ENCODE results near the gene SLC2A13.

SLC2A13 gene

GRCh38 chr12:40123496-40123895 is 17.6 kb upstream of the SLC2A13 start:
- Histone ChIP-seq H3K36me3 (ENCODE audit: control insufficient read depth in 1 of 2, insufficient read depth in 2 of 2, low read depth in 1 of 2, low read length in 2 of 2) (no peaks in the 10 kb centered on the region), H3K18ac (ENCODE audit: low read depth in 1 of 2, low read length in 2 of 2) (no peak overlapping the region), H3K4me2 (ENCODE audit: low read length, poor library complexity, severe bottlenecking) (no peak overlapping the region), H3K27ac (ENCODE audit: low read length, poor library complexity, severe bottlenecking) (no peak overlapping the region), H3K79me1 (replicated peaks; ENCODE audit: low read length, poor library complexity, severe bottlenecking) (no peaks in the 10 kb centered on the region), H3K9ac (ENCODE audit: low read length) (no peak overlapping the region), H2BK5ac (ENCODE audit: low read depth, low read length, poor library complexity, severe bottlenecking) (no peak overlapping the region), H2BK12ac (ENCODE audit: low read length in 2 of 2) (no peak overlapping the region), H3K23ac (ENCODE audit: low read length in 2 of 2) (no peak overlapping the region), H3K4me1 (ENCODE audit: control insufficient read depth, insufficient read depth, low read depth, low read length) (no peaks in the 10 kb centered on the region), H2BK15ac (ENCODE audit: low read depth, poor library complexity, severe bottlenecking) (no peak overlapping the region), H3K9me3 (ENCODE audit: control insufficient read depth, low read length) (no peaks in the 10 kb centered on the region), H2AK5ac (ENCODE audit: low read length, severe bottlenecking) (no peak overlapping the region), H2BK120ac (ENCODE audit: low read depth, low read length) (no peak overlapping the region), H2AFZ (ENCODE audit: low read depth, low read length) (no peak overlapping the region), H4K8ac (ENCODE audit: low read length) (no peak overlapping the region), H3K4ac (ENCODE audit: low read depth in 1 of 2, low read length in 2 of 2) (no peak overlapping the region), H3K4me3 (ENCODE audit: insufficient read depth in 1 of 2, low read depth in 1 of 2, low read length in 2 of 2) (no peak overlapping the region), H3K14ac (ENCODE audit: low read length in 2 of 2) (no peak overlapping the region), H4K91ac (ENCODE audit: low read length) (no peak overlapping the region), H3K27me3 (ENCODE audit: control insufficient read depth in 1 of 2, insufficient read depth in 1 of 2, low read length in 2 of 2) (no peaks in the 10 kb centered on the region)
- WGBS: no CpG with 5 or more reads among the region's 1 CpG
- DNase-seq: peak; percentile 23

- Histone ChIP-seq H2BK12ac (ENCODE audit: low read length in 2 of 2) (no peak overlapping the region), H3K4me3 (ENCODE audit: insufficient read depth in 1 of 2, low read depth in 1 of 2, low read length in 2 of 2) (no peak overlapping the region), H3K4me2 (ENCODE audit: low read length, poor library complexity, severe bottlenecking) (no peak overlapping the region), H2AFZ (ENCODE audit: low read depth, low read length) (no peak overlapping the region), H3K36me3 (ENCODE audit: control insufficient read depth in 1 of 2, insufficient read depth in 2 of 2, low read depth in 1 of 2, low read length in 2 of 2) (no peaks in the 10 kb centered on the region), H4K91ac (ENCODE audit: low read length) (no peak overlapping the region), H2AK5ac (ENCODE audit: low read length, severe bottlenecking) (no peak overlapping the region), H2BK5ac (ENCODE audit: low read depth, low read length, poor library complexity, severe bottlenecking) (no peak overlapping the region), H3K79me1 (replicated peaks; ENCODE audit: low read length, poor library complexity, severe bottlenecking) (no peaks in the 10 kb centered on the region), H3K27me3 (ENCODE audit: control insufficient read depth in 1 of 2, insufficient read depth in 1 of 2, low read length in 2 of 2) (no peaks in the 10 kb centered on the region), H3K4ac (ENCODE audit: low read depth in 1 of 2, low read length in 2 of 2) (no peak overlapping the region), H4K8ac (ENCODE audit: low read length) (no peak overlapping the region), H3K27ac (ENCODE audit: low read length, poor library complexity, severe bottlenecking) (no peak overlapping the region), H3K9ac (ENCODE audit: low read length) (no peak overlapping the region), H3K23ac (ENCODE audit: low read length in 2 of 2) (no peak overlapping the region), H3K14ac (ENCODE audit: low read length in 2 of 2) (no peak overlapping the region), H3K9me3 (ENCODE audit: control insufficient read depth, low read length) (no peaks in the 10 kb centered on the region), H2BK120ac (ENCODE audit: low read depth, low read length) (no peak overlapping the region), H2BK15ac (ENCODE audit: low read depth, poor library complexity, severe bottlenecking) (no peak overlapping the region), H3K4me1 (ENCODE audit: control insufficient read depth, insufficient read depth, low read depth, low read length) (no peaks in the 10 kb centered on the region), H3K18ac (ENCODE audit: low read depth in 1 of 2, low read length in 2 of 2) (no peak overlapping the region)
- DNase-seq: no peak
- whole genome bisulfite sequencing: 71% methylated on average over 1 of the region's 1 CpG
Observed at GRCh38 chr12:40122842-40123241, 17.0 kb upstream of the SLC2A13 start.

GRCh38 chr12:40117818-40118217 is 11.9 kb upstream of the SLC2A13 start:
- H2BK15ac ChIP-seq (ENCODE audit: low read depth, poor library complexity, severe bottlenecking): no peak overlapping the region
- H3K27me3 ChIP-seq (ENCODE audit: control insufficient read depth in 1 of 2, insufficient read depth in 1 of 2, low read length in 2 of 2): no peaks in the 10 kb centered on the region
- H3K27ac ChIP-seq (ENCODE audit: low read length, poor library complexity, severe bottlenecking): no peak overlapping the region
- H4K91ac ChIP-seq (ENCODE audit: low read length): no peak overlapping the region
- no peak overlapping the region for H3K4ac ChIP-seq (ENCODE audit: low read depth in 1 of 2, low read length in 2 of 2)
- H2AK5ac ChIP-seq (ENCODE audit: low read length, severe bottlenecking): no peak overlapping the region
- no peak overlapping the region for H4K8ac ChIP-seq (ENCODE audit: low read length)
- H3K79me1 ChIP-seq (replicated peaks; ENCODE audit: low read length, poor library complexity, severe bottlenecking): no peaks in the 10 kb centered on the region
- no peak overlapping the region for H3K18ac ChIP-seq (ENCODE audit: low read depth in 1 of 2, low read length in 2 of 2)
- 86% methylated on average over 1 of the region's 3 CpGs for WGBS
- no peak overlapping the region for H3K4me2 ChIP-seq (ENCODE audit: low read length, poor library complexity, severe bottlenecking)
- no peak overlapping the region for H3K4me3 ChIP-seq (ENCODE audit: insufficient read depth in 1 of 2, low read depth in 1 of 2, low read length in 2 of 2)
- no peak overlapping the region for H3K9ac ChIP-seq (ENCODE audit: low read length)
- H2BK12ac ChIP-seq (ENCODE audit: low read length in 2 of 2): no peak overlapping the region
- H2AFZ ChIP-seq (ENCODE audit: low read depth, low read length): no peak overlapping the region
- no peak overlapping the region for H3K14ac ChIP-seq (ENCODE audit: low read length in 2 of 2)
- H2BK5ac ChIP-seq (ENCODE audit: low read depth, low read length, poor library complexity, severe bottlenecking): no peak overlapping the region
- H3K23ac ChIP-seq (ENCODE audit: low read length in 2 of 2): no peak overlapping the region
- H2BK120ac ChIP-seq (ENCODE audit: low read depth, low read length): no peak overlapping the region
- no peaks in the 10 kb centered on the region for H3K9me3 ChIP-seq (ENCODE audit: control insufficient read depth, low read length)
- no peak for DNase-seq
- no peaks in the 10 kb centered on the region for H3K4me1 ChIP-seq (ENCODE audit: control insufficient read depth, insufficient read depth, low read depth, low read length)
- no peaks in the 10 kb centered on the region for H3K36me3 ChIP-seq (ENCODE audit: control insufficient read depth in 1 of 2, insufficient read depth in 2 of 2, low read depth in 1 of 2, low read length in 2 of 2)

GRCh38 chr12:40110586-40110985 is 4.7 kb upstream of the SLC2A13 start:
- Histone ChIP-seq H3K27me3 (ENCODE audit: control insufficient read depth in 1 of 2, insufficient read depth in 1 of 2, low read length in 2 of 2) (no peaks in the 10 kb centered on the region), H3K36me3 (ENCODE audit: control insufficient read depth in 1 of 2, insufficient read depth in 2 of 2, low read depth in 1 of 2, low read length in 2 of 2) (no peaks in the 10 kb centered on the region), H2AK5ac (ENCODE audit: low read length, severe bottlenecking) (no peak overlapping the region), H2BK120ac (ENCODE audit: low read depth, low read length) (no peak overlapping the region), H3K4me2 (ENCODE audit: low read length, poor library complexity, severe bottlenecking) (no peak overlapping the region), H4K91ac (ENCODE audit: low read length) (no peak overlapping the region), H2BK15ac (ENCODE audit: low read depth, poor library complexity, severe bottlenecking) (no peak overlapping the region), H3K9me3 (ENCODE audit: control insufficient read depth, low read length) (no peaks in the 10 kb centered on the region), H3K18ac (ENCODE audit: low read depth in 1 of 2, low read length in 2 of 2) (no peak overlapping the region), H3K4ac (ENCODE audit: low read depth in 1 of 2, low read length in 2 of 2) (no peak overlapping the region), H3K14ac (ENCODE audit: low read length in 2 of 2) (no peak overlapping the region), H3K4me3 (ENCODE audit: insufficient read depth in 1 of 2, low read depth in 1 of 2, low read length in 2 of 2) (no peak overlapping the region), H2BK5ac (ENCODE audit: low read depth, low read length, poor library complexity, severe bottlenecking) (no peak overlapping the region), H3K79me1 (replicated peaks; ENCODE audit: low read length, poor library complexity, severe bottlenecking) (no peaks in the 10 kb centered on the region), H3K4me1 (ENCODE audit: control insufficient read depth, insufficient read depth, low read depth, low read length) (peaks cover 2% of the 10 kb centered on the region), H3K9ac (ENCODE audit: low read length) (no peak overlapping the region), H3K27ac (ENCODE audit: low read length, poor library complexity, severe bottlenecking) (no peak overlapping the region), H3K23ac (ENCODE audit: low read length in 2 of 2) (no peak overlapping the region), H2AFZ (ENCODE audit: low read depth, low read length) (no peak overlapping the region), H2BK12ac (ENCODE audit: low read length in 2 of 2) (no peak overlapping the region), H4K8ac (ENCODE audit: low read length) (no peak overlapping the region)
- WGBS: no CpG with 5 or more reads among the region's 1 CpG
- DNase-seq: no peak

Measured in mesenchymal stem cell (in vitro differentiated cells and primary cell).